GM23338 (cell line): Measurements from ENCODE around the gene EP400. TPM values are rescaled to one million over a fixed set of nuclear protein-coding genes. Genes with fewer than 3 reads are reported as not detected.

Experiments used
- ATAC-seq: fragments of 200-7000 bp; cut with Tn5 transposase; 3 replicates; pipeline ENCODE4 v1.9.1; 2020
- DNase-seq: peaks from one replicate; pipeline ENCODE4 v3.0.0-alpha.2; 2015; ENCODE audit warnings: low spot score
- H2AFZ ChIP-seq: fragments of 200-600 bp; sonication (generic); 2 replicates; pipeline ENCODE4 v1.8.0; 2016; ENCODE audit warnings: antibody characterized with exemption, mild to moderate bottlenecking, moderate library complexity
- H3F3A ChIP-seq: fragments of 200-600 bp; sonication (generic); replicated peaks from 2 replicates; pipeline ENCODE4 v1.8.0; 2017; ENCODE audit warnings: antibody characterized with exemption, mixed run types, low read depth
- H3K27ac ChIP-seq: fragments of 200-600 bp; sonication (generic); 2 replicates; pipeline ENCODE4 v1.6.1; 2016; ENCODE audit warnings: low read depth
- H3K27me3 ChIP-seq: fragments of 200-600 bp; sonication (generic); 2 replicates; pipeline ENCODE4 v1.8.0; 2016; ENCODE audit warnings: mild to moderate bottlenecking, mixed run types, moderate library complexity; ENCODE audit not compliant: insufficient read depth
- H3K36me3 ChIP-seq: fragments of 200-600 bp; sonication (generic); 2 replicates; pipeline ENCODE4 v1.8.0; 2016; ENCODE audit warnings: mild to moderate bottlenecking; ENCODE audit not compliant: insufficient read depth
- H3K4me1 ChIP-seq: fragments of 200-600 bp; sonication (generic); 2 replicates; pipeline ENCODE4 v1.8.0; 2016; ENCODE audit warnings: mild to moderate bottlenecking, moderate library complexity; ENCODE audit not compliant: insufficient read depth
- H3K4me2 ChIP-seq: fragments of 200-600 bp; sonication (generic); 2 replicates; pipeline ENCODE4 v1.7.1; 2017; ENCODE audit warnings: mixed run types
- H3K4me3 ChIP-seq: fragments of 200-600 bp; sonication (generic); 2 replicates; pipeline ENCODE4 v1.6.1; 2016; ENCODE audit warnings: mixed run types
- H3K79me2 ChIP-seq: fragments of 200-600 bp; sonication (generic); replicated peaks from 2 replicates; pipeline ENCODE4 v1.8.0; 2017; ENCODE audit warnings: mild to moderate bottlenecking; ENCODE audit not compliant: insufficient read depth
- H3K9me2 ChIP-seq: fragments of 200-600 bp; sonication (generic); 2 replicates; pipeline ENCODE4 v1.8.0; 2017; ENCODE audit not compliant: insufficient read depth
- H4K20me1 ChIP-seq: fragments of 200-600 bp; sonication (generic); replicated peaks from 2 replicates; pipeline ENCODE4 v1.8.0; 2017; ENCODE audit warnings: mild to moderate bottlenecking; ENCODE audit not compliant: insufficient read depth
- H3K27ac Mint-ChIP-seq: 2 replicates; pipeline ENCODE4 v1.8.0; 2020; ENCODE audit warnings: inconsistent platforms, mild to moderate bottlenecking, moderate library complexity, mixed read lengths
- H3K27me3 Mint-ChIP-seq: 3 replicates; pipeline ENCODE4 v1.8.0; 2022; ENCODE audit warnings: low read depth, mild to moderate bottlenecking, moderate library complexity, mixed read lengths, inconsistent platforms; ENCODE audit not compliant: insufficient read depth, poor library complexity
- H3K36me3 Mint-ChIP-seq: 3 replicates; pipeline ENCODE4 v1.8.0; 2021; ENCODE audit warnings: low read depth, mild to moderate bottlenecking, inconsistent platforms, moderate library complexity, mixed read lengths
- H3K4me1 Mint-ChIP-seq: 3 replicates; pipeline ENCODE4 v1.8.0; 2020; ENCODE audit warnings: mild to moderate bottlenecking, inconsistent platforms, mixed read lengths
- H3K4me3 Mint-ChIP-seq: 3 replicates; pipeline ENCODE4 v1.8.0; 2021; ENCODE audit warnings: moderate library complexity, mild to moderate bottlenecking, inconsistent platforms, mixed read lengths
- H3K9me3 Mint-ChIP-seq: 3 replicates; pipeline ENCODE4 v1.8.0; 2020; ENCODE audit warnings: moderate library complexity, mild to moderate bottlenecking, inconsistent platforms, mixed read lengths
- CREB1 ChIP-seq: fragments of 250-450 bp; sonication (Bioruptor Pico); IDR thresholded peaks from 2 replicates; pipeline ENCODE4 v1.5.0; 2020; ENCODE audit warnings: low read depth, mild to moderate bottlenecking, moderate library complexity
- EZH2 ChIP-seq: fragments of 200-600 bp; sonication (generic); IDR thresholded peaks from one replicate; pipeline ENCODE4 v1.8.0; 2017; ENCODE audit warnings: antibody characterized with exemption, mild to moderate bottlenecking, low read depth; ENCODE audit not compliant: unreplicated experiment
- EZH2phosphoT487 ChIP-seq: fragments of 200-600 bp; sonication (generic); IDR thresholded peaks from one replicate; pipeline ENCODE4 v1.8.1; 2018; ENCODE audit warnings: antibody characterized with exemption; ENCODE audit not compliant: unreplicated experiment
- JUNB ChIP-seq: IDR thresholded peaks from one replicate; pipeline ENCODE4 v1.6.1; 2016; ENCODE audit warnings: antibody characterized with exemption; ENCODE audit not compliant: unreplicated experiment
- NANOG ChIP-seq: IDR thresholded peaks from 2 replicates; pipeline ENCODE4 v1.6.1; 2016; ENCODE audit warnings: antibody characterized with exemption, borderline replicate concordance
- POLR2AphosphoS5 ChIP-seq: IDR thresholded peaks from 2 replicates; pipeline ENCODE4 v1.6.1; 2016; ENCODE audit warnings: antibody characterized with exemption, low read depth
- REST ChIP-seq: IDR thresholded peaks from one replicate; pipeline ENCODE4 v1.6.1; 2018; ENCODE audit warnings: antibody characterized with exemption; ENCODE audit not compliant: unreplicated experiment
- ZNF114 ChIP-seq: fragments of 250-450 bp; sonication (Bioruptor Pico); IDR thresholded peaks from 2 replicates; pipeline ENCODE4 v1.5.0; 2020; ENCODE audit warnings: mild to moderate bottlenecking, moderate library complexity
- ZNF331 ChIP-seq: fragments of 250-450 bp; sonication (Bioruptor Pico); IDR thresholded peaks from 2 replicates; pipeline ENCODE4 v1.5.0; 2020; ENCODE audit warnings: low read depth, mild to moderate bottlenecking, moderate library complexity
- polyA plus RNA-seq: library from polyadenylated mRNA; unstranded; fragments of >200 nt; fragmentation: Nextera tagmentation; extraction: Ambion mirVana; gene quantifications from 2 replicates; pipeline ENCODE4 v1.2.1, GENCODE V29; 2016
- total RNA-seq: library from RNA; depleted of rRNA; stranded (reverse); fragments of >200 nt; shearing (Covaris generic); gene quantifications from 2 replicates; pipeline ENCODE4 v1.2.3, GENCODE V29; 2014
- TF ChIP-seq, protein P1 (sequence below): IDR thresholded peaks from 2 replicates; pipeline ENCODE4 v1.6.1; 2016; ENCODE audit warnings: antibody characterized with exemption
- TF ChIP-seq, protein P2 (sequence below), 2 experiments: fragments of 200-600 bp in 1 of 2; sonication (generic) in 1 of 2; conservative IDR thresholded peaks; 2 replicates each; pipeline versions ENCODE4 v1.5.1 to v1.6.1; 2016 to 2017; ENCODE audit warnings: antibody characterized with exemption in 2 of 2, low read depth in 2 of 2, mild to moderate bottlenecking in 2 of 2, moderate library complexity in 1 of 2

EP400 gene
- total and polyA plus RNA-seq, 2 experiments from 2014 or later: 26.3 to 57.2 TPM

GRCh38 chr12:132125736-132126135 is 176.0 kb downstream of the EP400 start (continued):
- TF ChIP-seq EZH2phosphoT487 (no peak), REST (no peak), CREB1 (no peak), NANOG (no peak)
- TF ChIP-seq, protein P1, sequence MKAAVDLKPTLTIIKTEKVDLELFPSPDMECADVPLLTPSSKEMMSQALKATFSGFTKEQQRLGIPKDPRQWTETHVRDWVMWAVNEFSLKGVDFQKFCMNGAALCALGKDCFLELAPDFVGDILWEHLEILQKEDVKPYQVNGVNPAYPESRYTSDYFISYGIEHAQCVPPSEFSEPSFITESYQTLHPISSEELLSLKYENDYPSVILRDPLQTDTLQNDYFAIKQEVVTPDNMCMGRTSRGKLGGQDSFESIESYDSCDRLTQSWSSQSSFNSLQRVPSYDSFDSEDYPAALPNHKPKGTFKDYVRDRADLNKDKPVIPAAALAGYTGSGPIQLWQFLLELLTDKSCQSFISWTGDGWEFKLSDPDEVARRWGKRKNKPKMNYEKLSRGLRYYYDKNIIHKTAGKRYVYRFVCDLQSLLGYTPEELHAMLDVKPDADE: no peak

GRCh38 chr12:132127041-132127440 is 177.3 kb downstream of the EP400 start:
- TF ChIP-seq POLR2AphosphoS5 (no peak), ZNF331 (CRISPR knock-in tag) (no peak), JUNB (no peak), ZNF114 (CRISPR knock-in tag) (no peak), REST (no peak), NANOG (no peak), EZH2 (no peak)
- TF ChIP-seq, protein P2, sequence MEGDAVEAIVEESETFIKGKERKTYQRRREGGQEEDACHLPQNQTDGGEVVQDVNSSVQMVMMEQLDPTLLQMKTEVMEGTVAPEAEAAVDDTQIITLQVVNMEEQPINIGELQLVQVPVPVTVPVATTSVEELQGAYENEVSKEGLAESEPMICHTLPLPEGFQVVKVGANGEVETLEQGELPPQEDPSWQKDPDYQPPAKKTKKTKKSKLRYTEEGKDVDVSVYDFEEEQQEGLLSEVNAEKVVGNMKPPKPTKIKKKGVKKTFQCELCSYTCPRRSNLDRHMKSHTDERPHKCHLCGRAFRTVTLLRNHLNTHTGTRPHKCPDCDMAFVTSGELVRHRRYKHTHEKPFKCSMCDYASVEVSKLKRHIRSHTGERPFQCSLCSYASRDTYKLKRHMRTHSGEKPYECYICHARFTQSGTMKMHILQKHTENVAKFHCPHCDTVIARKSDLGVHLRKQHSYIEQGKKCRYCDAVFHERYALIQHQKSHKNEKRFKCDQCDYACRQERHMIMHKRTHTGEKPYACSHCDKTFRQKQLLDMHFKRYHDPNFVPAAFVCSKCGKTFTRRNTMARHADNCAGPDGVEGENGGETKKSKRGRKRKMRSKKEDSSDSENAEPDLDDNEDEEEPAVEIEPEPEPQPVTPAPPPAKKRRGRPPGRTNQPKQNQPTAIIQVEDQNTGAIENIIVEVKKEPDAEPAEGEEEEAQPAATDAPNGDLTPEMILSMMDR (conservative IDR thresholded peaks at IDR 0.05; ENCODE audit: low read depth in 2 of 2): no peak
- TF ChIP-seq, protein P1: no peak
- no peak for ATAC-seq
- peaks cover 52% of the 10 kb centered on the region for H3K9me3 Mint-ChIP-seq
- Histone ChIP-seq H3K36me3 (peaks cover 32% of the 10 kb centered on the region; the same call in 1 of the 2 replicates), H3K79me2 (no peaks in the 10 kb centered on the region), H3K9me2 (no peaks in the 10 kb centered on the region), H3F3A (no peaks in the 10 kb centered on the region), H3K27me3 (no peaks in the 10 kb centered on the region), H3K4me3 (no peak overlapping the region), H3K4me2 (no peak overlapping the region), H3K27ac (no peak overlapping the region), H3K4me1 (no peaks in the 10 kb centered on the region), H4K20me1 (no peaks in the 10 kb centered on the region; the same call in 1 of the 2 replicates), H2AFZ (no peak overlapping the region)
- peaks cover 92% of the 10 kb centered on the region for H3K36me3 Mint-ChIP-seq
- H3K4me1 Mint-ChIP-seq: no peaks in the 10 kb centered on the region; the same call in 2 of the 3 replicates
- DNase-seq: no peak
- no peak overlapping the region for H3K27ac Mint-ChIP-seq
- no peak overlapping the region for H3K4me3 Mint-ChIP-seq
- H3K27me3 Mint-ChIP-seq: peaks cover 17% of the 10 kb centered on the region
